ENCODE results near the gene LRRC43.
"Not testable (repeated sequence)": the region's sequence is repeated elsewhere in the genome, so short reads cannot be mapped to it uniquely, and the experiment has no call there.

Gene LRRC43

GRCh38 chr12:122167356-122167925 lies 15.5 kb upstream of the LRRC43 start:
- Histone ChIP-seq H3K36me3 (ENCODE audit: control insufficient read depth, insufficient read depth, low read length) (no peaks in the 10 kb centered on the region), H3K27me3 (replicated peaks; ENCODE audit: control insufficient read depth, insufficient read depth, low read length) (peaks cover 1% of the 10 kb centered on the region; the same call in 1 of the 2 replicates), H3K4me3 (replicated peaks; ENCODE audit: low read depth, low read length) (no peak overlapping the region)
- no peak for DNase-seq (ENCODE audit: extremely low read depth, insufficient read length)
- TF ChIP-seq, protein P1, sequence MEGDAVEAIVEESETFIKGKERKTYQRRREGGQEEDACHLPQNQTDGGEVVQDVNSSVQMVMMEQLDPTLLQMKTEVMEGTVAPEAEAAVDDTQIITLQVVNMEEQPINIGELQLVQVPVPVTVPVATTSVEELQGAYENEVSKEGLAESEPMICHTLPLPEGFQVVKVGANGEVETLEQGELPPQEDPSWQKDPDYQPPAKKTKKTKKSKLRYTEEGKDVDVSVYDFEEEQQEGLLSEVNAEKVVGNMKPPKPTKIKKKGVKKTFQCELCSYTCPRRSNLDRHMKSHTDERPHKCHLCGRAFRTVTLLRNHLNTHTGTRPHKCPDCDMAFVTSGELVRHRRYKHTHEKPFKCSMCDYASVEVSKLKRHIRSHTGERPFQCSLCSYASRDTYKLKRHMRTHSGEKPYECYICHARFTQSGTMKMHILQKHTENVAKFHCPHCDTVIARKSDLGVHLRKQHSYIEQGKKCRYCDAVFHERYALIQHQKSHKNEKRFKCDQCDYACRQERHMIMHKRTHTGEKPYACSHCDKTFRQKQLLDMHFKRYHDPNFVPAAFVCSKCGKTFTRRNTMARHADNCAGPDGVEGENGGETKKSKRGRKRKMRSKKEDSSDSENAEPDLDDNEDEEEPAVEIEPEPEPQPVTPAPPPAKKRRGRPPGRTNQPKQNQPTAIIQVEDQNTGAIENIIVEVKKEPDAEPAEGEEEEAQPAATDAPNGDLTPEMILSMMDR (IDR thresholded peaks at IDR 0.05; ENCODE audit: insufficient read depth, low read length, poor library complexity, severe bottlenecking) = no peak

DNA sequence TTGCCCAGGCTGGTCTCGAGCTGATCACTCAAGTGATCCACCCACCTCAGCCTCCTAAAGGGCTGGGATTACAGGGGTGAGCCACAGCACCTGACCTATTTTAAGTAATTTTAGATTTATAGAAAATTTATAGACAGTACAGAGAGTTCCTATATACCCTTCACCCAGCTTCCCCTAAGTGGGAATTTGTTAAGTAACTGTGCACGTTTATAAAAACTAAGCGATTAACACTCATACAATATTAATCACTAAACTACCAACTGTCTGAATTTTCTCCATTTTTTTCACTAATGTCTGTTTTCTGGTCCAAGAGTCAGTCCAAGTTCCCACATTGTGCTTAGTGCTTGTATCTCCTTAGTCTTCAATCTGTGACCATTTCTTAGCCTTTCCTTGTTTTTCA lies 14.4 kb upstream of the LRRC43 start:
- TF ChIP-seq, protein P1 (IDR thresholded peaks at IDR 0.05; ENCODE audit: insufficient read depth, low read length, poor library complexity, severe bottlenecking) = no peak
- H3K27me3 ChIP-seq (replicated peaks; ENCODE audit: control insufficient read depth, insufficient read depth, low read length) = peaks cover 1% of the 10 kb centered on the region; the same call in 1 of the 2 replicates
- H3K36me3 ChIP-seq (ENCODE audit: control insufficient read depth, insufficient read depth, low read length) = no peaks in the 10 kb centered on the region
- no peak overlapping the region for H3K4me3 ChIP-seq (replicated peaks; ENCODE audit: low read depth, low read length)
- DNase-seq (ENCODE audit: extremely low read depth, insufficient read length) = no peak

DNA sequence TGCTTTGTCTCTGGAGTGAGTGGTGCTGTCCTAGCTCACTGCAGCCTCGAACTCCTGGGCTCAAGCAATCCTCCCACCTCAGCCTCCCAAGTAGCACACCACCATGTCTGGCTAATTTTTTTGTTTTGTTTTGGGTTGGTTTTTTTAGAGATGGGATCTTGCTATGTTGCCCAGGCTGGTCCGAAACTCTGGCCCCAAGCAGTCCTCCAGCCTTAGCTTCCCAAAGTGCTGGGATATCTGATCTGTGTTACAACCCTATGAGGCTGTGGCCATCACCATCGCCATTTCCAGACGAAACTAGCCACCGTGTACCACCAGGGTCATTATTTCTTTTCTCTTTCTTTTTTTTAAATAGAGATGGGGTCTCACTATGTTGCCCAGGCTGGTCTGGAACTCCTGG lies 11.5 kb upstream of the LRRC43 start:
- Histone ChIP-seq H3K4me3 (replicated peaks; ENCODE audit: low read depth, low read length) (no peak overlapping the region), H3K36me3 (ENCODE audit: control insufficient read depth, insufficient read depth, low read length) (no peaks in the 10 kb centered on the region), H3K27me3 (replicated peaks; ENCODE audit: control insufficient read depth, insufficient read depth, low read length) (peaks cover 1% of the 10 kb centered on the region; the same call in 1 of the 2 replicates)
- no peak for DNase-seq (ENCODE audit: extremely low read depth, insufficient read length)
- TF ChIP-seq, protein P1 (IDR thresholded peaks at IDR 0.05; ENCODE audit: insufficient read depth, low read length, poor library complexity, severe bottlenecking) = no peak

- Histone ChIP-seq H3K4me3 (replicated peaks; ENCODE audit: low read depth, low read length) (no peak overlapping the region), H3K27me3 (replicated peaks; ENCODE audit: control insufficient read depth, insufficient read depth, low read length) (peaks cover 1% of the 10 kb centered on the region; the same call in 1 of the 2 replicates), H3K36me3 (ENCODE audit: control insufficient read depth, insufficient read depth, low read length) (no peaks in the 10 kb centered on the region)
- no peak for DNase-seq (ENCODE audit: extremely low read depth, insufficient read length)
- TF ChIP-seq, protein P1 (IDR thresholded peaks at IDR 0.05; ENCODE audit: insufficient read depth, low read length, poor library complexity, severe bottlenecking) = no peak
These were observed 10.5 kb upstream of the LRRC43 start for GRCh38 chr12:122172262-122172939.

- Histone ChIP-seq H3K36me3 (ENCODE audit: control insufficient read depth, insufficient read depth, low read length) (no peaks in the 10 kb centered on the region), H3K4me3 (replicated peaks; ENCODE audit: low read depth, low read length) (no peak within 1 kb of the TSS), H3K27me3 (replicated peaks; ENCODE audit: control insufficient read depth, insufficient read depth, low read length) (peaks cover 1% of the 10 kb centered on the region; the same call in 1 of the 2 replicates)
- no peak for DNase-seq (ENCODE audit: extremely low read depth, insufficient read length)
- TF ChIP-seq, protein P1 (IDR thresholded peaks at IDR 0.05; ENCODE audit: insufficient read depth, low read length, poor library complexity, severe bottlenecking) = no peak
These were observed 8.6 kb upstream of the LRRC43 start, which contains the start of gene IL31 for GRCh38 chr12:122174155-122174845. IL31 (minus strand) TSS chr12:122174221; CDS start chr12:122174172, 49 bp downstream.

- not testable (repeated sequence) for DNase-seq (ENCODE audit: extremely low read depth, insufficient read length); H3K27me3 ChIP-seq (replicated peaks; ENCODE audit: control insufficient read depth, insufficient read depth, low read length); H3K4me3 ChIP-seq (replicated peaks; ENCODE audit: low read depth, low read length); H3K36me3 ChIP-seq (ENCODE audit: control insufficient read depth, insufficient read depth, low read length)
These were observed 6.5 kb upstream of the LRRC43 start for GRCh38 chr12:122176473-122176872.

All from GM06990 (cell line).